Fibroblast of the conjunctiva (primary cell): Measurements from ENCODE around the gene ZDHHC18.
"Not testable (repeated sequence)": the region's sequence is repeated elsewhere in the genome, so short reads cannot be mapped to it uniquely, and the experiment has no call there.

Source experiments
- DNase-seq: peaks from one replicate; pipeline ENCODE4 v3.0.0-alpha.2; 2010; ENCODE audit warnings: low read depth

ZDHHC18 gene

GRCh38 chr1:26858891-26859640 lies 32.6 kb downstream of the ZDHHC18 start:
- no peak for DNase-seq

GRCh38 chr1:26861286-26861701 lies 34.8 kb downstream of the ZDHHC18 start:
- no peak for DNase-seq

DNA sequence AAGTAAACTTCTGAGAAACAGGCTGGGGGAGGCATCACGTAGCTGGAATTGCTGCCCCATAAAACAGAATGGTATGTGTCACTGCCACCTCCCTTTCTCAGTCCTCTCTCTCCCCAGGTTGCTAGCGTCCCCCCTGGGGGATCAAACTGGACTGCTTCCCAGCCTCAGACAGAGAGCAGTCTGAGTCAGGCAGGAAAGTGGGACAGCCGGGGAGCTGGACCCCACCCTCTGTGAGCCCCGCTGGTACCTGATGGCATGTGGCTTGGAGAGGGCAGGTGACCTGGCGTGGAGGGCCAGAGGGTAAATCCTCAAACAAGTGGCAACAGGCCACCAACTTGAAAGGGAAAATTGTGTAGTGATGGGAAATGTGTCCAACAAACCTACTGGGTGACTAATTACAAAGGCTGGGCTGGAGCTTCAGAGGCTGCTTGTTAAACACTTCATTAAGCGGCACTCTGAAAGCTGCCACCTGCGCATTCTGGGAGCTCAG lies 35.4 kb downstream of the ZDHHC18 start:
- DNase-seq, result no peak

- no peak for DNase-seq
Observed at GRCh38 chr1:26862781-26863684, 36.5 kb downstream of the ZDHHC18 start, which contains the start of gene SFN. TSS of gene SFN (plus strand) at chr1:26863149. CDS start at chr1:26863213, 64 bp downstream.

DNA sequence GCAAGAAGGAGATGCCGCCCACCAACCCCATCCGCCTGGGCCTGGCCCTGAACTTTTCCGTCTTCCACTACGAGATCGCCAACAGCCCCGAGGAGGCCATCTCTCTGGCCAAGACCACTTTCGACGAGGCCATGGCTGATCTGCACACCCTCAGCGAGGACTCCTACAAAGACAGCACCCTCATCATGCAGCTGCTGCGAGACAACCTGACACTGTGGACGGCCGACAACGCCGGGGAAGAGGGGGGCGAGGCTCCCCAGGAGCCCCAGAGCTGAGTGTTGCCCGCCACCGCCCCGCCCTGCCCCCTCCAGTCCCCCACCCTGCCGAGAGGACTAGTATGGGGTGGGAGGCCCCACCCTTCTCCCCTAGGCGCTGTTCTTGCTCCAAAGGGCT lies 37.2 kb downstream of the ZDHHC18 start:
- DNase-seq, result no peak

DNA sequence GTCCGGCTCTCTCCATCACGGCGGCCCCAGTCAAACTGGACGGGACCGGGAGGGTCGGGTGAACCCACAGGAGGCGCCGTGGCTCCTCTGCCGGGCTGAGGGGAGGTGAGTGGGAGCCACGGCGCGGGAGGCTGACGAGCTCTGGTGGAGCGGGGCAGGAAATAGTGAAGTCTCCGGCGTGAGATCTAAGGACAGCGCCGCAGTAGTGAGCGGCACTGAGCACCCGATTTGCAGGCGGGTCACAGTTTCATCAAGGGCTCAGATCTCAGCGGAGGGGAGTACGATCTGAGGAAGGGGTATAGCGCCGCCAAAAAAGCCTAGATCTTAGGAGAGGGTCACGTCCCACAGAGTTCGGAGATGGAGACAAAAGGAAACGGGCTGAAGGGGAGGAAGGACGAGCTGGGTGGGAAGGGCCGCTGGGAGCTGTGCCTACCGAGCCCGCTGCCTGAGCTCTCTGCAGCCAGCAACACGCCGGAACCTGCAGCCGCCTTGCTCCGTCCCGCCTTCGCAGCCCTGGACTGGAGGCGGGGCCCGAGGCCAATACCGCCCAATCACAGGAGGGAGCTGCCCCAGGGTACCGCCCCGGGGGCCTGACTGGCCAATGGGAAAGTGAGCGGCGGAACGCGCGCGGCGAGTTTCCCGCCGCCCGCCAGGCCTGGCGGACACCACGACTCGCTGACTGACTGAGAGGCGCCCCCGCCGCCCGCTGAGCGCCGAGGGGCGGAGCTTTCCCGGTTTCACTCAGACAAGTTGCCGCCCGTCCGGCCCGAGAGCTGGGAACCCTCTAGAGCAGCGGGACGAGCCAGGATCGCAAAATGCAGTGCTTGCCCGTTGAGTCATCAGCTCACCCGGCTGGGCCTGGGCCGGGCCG lies 38.4 kb downstream of the ZDHHC18 start:
- peak; percentile 96 for DNase-seq

DNA sequence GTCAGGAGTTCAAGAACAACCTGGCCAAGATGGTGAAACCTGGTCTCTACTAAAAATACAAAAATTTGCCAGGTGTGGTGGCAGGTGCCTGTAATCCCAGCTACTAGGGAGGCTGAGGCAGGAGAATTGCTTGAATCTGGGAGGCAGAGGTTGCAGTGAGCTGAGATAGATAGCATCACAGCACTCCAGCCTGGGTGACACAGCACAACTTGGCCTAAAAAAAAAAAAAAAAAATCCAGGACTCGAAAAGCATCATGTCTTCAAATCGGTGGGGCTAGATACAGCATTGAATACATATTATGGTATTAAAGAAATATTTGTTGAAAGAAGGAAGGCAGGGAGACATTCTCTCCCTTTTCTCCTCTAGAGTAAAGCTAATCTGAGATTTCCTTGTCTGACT lies 46.6 kb downstream of the ZDHHC18 start:
- DNase-seq, result not testable (repeated sequence)

DNA sequence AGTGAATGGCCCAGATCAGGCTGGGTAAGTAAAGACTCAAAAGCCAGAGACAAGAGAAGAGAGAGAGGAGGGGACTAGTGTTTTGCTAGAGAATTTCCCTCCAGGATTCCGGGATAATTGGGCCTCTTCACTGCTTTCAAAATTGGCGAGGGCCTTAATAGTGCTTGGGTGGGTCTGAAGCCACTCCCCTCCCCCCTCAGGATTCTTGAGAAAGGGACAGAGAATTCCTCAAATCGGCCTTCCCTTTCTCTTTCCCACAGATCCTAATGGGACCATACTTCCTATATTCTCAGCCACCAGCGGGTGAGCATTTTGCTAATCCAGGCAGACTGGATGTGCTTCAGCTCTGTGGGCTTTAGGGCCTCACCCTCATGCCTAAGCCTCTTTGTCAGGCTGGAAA lies 48.4 kb downstream of the ZDHHC18 start:
- no peak for DNase-seq

DNA sequence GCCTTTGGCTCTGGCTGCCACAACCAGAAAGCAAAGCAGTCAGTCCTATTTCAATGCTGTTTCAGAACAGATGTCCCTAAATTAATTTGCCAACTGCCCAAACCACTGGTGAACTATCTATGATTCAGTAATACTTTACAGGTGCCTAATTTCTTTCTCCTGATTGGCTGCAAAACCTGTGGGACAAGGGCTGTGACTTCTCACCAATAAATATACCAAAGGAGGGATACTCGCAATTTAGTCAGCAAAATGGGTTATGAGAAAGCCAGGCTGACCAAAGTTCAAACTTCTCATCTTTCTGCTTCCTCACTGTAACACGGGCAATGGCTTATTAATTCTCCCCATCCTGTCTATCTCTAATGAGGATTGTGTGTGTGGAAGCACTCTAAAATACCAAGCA lies 50.8 kb downstream of the ZDHHC18 start:
- no peak for DNase-seq

GRCh38 chr1:26879793-26880192 lies 53.3 kb downstream of the ZDHHC18 start:
- no peak for DNase-seq

- not testable (repeated sequence) for DNase-seq
Observed at GRCh38 chr1:26881611-26882010, 55.1 kb downstream of the ZDHHC18 start.

DNA sequence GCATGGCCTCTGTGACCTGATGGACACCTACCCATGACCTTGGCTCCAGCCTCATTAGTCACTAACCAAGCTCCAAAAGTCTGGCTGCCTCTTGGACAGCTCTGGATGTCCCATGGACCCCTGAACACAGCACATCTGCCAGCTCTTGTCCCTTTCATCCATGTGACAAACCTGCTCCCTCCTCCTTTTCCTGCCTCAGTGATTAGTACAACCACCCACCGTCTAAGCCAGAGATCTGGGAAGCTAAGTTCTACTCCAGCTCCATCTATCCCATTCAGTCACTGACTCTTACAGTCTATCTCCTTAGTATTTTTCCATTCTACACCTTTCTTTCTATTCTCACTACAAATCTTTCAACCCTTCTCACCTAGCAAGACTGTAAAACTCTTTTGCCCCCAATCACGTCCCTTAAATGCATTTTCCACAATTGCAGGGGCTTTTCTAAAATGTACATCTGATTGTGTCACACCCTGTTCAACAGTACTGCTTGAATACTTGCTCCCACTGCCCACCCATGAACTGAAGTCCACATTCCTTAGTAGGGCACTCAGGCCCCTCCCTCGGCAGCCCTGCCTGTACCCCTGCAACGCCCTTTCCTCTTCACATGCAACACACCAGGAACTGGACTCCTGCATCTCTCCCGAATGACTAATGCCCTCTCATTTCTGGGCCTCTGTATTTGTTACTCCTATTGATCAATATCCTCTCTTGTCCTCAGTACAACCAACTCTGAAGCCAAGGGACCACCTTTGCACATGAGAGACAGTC lies 56.4 kb downstream of the ZDHHC18 start:
- no peak for DNase-seq

DNA sequence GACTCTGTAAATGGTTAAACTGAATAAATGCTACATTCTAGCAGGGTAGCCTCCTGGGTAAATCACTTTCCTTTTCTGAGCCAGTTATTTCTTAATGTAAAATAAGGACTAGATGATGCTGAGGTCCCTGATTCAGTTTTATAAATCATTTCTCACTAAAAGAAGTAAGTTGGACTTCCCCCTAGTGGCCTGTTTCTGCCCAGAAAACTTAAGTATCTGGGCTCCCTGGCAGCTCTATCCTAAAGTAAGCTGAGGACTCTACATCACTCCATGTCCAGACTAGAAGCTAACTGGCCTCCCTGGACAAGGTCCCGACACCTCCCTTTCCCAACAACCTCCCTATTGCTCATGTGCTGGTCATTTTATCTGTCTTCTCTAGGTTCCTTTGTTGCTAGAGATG lies 60.6 kb downstream of the ZDHHC18 start:
- no peak for DNase-seq

- DNase-seq, result no peak
Observed at GRCh38 chr1:26888231-26888630, 61.7 kb downstream of the ZDHHC18 start.

DNA sequence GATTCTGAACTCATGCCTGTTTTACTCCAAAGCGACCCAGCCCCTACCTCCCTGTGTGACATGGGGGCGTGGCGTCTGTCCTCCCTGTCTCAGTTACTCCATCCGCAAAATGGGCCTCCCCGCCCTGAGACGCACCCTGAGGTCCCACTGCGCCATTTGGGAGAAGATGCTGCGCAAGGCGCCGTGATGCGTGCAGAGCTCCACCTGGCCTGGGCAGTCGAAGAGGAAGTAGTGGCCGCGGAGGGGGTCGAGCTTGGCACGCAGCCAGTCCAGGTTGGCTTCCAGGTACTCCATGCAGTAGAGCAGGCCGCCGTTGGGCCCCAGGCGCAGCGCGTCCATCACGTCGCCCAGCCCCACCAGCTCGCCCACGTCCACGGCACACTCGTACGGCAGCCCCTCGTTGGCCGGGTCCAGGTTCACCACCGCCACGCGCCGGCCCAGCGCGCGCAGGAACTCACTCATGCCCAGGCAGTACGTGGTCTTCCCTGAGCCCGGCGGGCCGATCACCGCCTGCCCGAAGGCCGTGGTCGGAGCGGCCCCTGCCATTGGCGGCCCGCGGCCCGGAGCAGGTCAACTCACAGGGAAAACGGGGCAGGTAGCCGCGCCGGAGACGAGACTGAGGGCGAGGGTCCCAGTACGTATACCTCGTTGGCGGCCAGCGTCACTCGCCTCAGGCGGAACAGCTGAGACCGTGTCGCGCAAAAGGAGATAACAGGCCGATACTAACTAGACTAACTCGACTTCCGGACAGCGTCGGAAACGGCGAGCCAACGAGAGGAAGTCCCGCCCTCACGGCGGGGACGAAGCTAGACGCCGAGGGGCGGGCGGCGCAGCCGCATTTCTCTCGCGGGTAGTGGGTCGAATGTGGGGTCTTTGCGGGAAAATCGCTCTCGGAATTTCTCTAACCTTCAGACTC lies 63.3 kb downstream of the ZDHHC18 start, which contains the start of gene GPN2:
Gene GPN2 (minus strand): TSS at position 733 of the 916 bp plus-strand sequence. CDS start 187 bp downstream, at position 546.
- DNase-seq, result peak; percentile 47

GRCh38 chr1:26890467-26890796 lies 63.9 kb downstream of the ZDHHC18 start:
- no peak for DNase-seq

GRCh38 chr1:26894263-26894662 lies 67.8 kb downstream of the ZDHHC18 start:
- DNase-seq, result no peak

DNA sequence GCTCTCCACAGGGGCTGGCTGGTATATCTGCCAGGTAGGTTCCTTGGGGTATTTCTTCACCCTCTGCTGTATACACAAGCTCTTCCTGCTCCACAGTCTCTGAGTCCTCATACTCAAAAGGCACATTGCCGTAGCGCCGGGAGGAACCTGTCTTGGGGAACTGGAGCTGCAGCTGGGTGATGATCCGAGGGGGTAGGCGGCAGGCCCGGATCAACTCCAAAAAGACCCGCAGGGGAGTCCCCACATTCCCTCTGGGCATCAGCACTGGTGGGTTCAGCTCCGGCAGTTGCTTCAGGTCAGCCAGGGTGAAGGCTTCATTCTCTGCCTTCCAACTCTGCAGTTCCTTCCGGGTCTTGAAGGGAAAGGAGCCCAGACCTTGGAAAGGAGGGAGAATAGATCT lies 70.9 kb downstream of the ZDHHC18 start:
- no peak for DNase-seq

GRCh38 chr1:26900001-26900814 lies 73.7 kb downstream of the ZDHHC18 start, which contains the start of gene GPATCH3:
TSS of gene GPATCH3 (minus strand) at chr1:26900467. CDS start at chr1:26900442, 25 bp downstream.
- peak; percentile 90 for DNase-seq
